GM19395 (cell line): Measurements from ENCODE around the gene SLC7A5.
"Not testable (repeated sequence)": the region's sequence is repeated elsewhere in the genome, so short reads cannot be mapped to it uniquely, and the experiment has no call there.

ENCODE experiments used
- ATAC-seq: cut with Tn5 transposase; IDR thresholded peaks from one replicate; pipeline ENCODE4 v1.9.1; 2021; ENCODE audit warnings: mild to moderate bottlenecking, moderate library complexity; ENCODE audit not compliant: unreplicated experiment

SLC7A5 gene

GRCh38 chr16:87869061-87869878 lies at the start of gene SLC7A5:
TSS of gene SLC7A5 (minus strand) at chr16:87869507. CDS start at chr16:87869422, 85 bp downstream.
- ATAC-seq = peak; percentile 59

- no peak for ATAC-seq
These were observed 49.0 kb upstream of the SLC7A5 start for GRCh38 chr16:87918338-87918737.

GRCh38 chr16:87917503-87917902 lies 48.2 kb upstream of the SLC7A5 start:
- no peak for ATAC-seq

GRCh38 chr16:87914812-87915211 lies 45.5 kb upstream of the SLC7A5 start:
- ATAC-seq = no peak

GRCh38 chr16:87914021-87914725 lies 44.9 kb upstream of the SLC7A5 start:
- ATAC-seq = not testable (repeated sequence)

- not testable (repeated sequence) for ATAC-seq
These were observed 43.4 kb upstream of the SLC7A5 start for GRCh38 chr16:87912691-87913090.

- ATAC-seq = not testable (repeated sequence)
These were observed 41.9 kb upstream of the SLC7A5 start for GRCh38 chr16:87911106-87911763.

GRCh38 chr16:87909203-87909935 lies 40.1 kb upstream of the SLC7A5 start:
- ATAC-seq = peak; percentile 68

- not testable (repeated sequence) for ATAC-seq
These were observed 38.8 kb upstream of the SLC7A5 start for GRCh38 chr16:87908101-87908500.

- not testable (repeated sequence) for ATAC-seq
These were observed 36.2 kb upstream of the SLC7A5 start for GRCh38 chr16:87905521-87905920.

GRCh38 chr16:87904963-87905362 lies 35.7 kb upstream of the SLC7A5 start:
- ATAC-seq = not testable (repeated sequence)

GRCh38 chr16:87900489-87900888 lies 31.2 kb upstream of the SLC7A5 start:
- ATAC-seq = not testable (repeated sequence)

GRCh38 chr16:87897521-87898505 lies 28.5 kb upstream of the SLC7A5 start:
- ATAC-seq = no peak

GRCh38 chr16:87896924-87897520 lies 27.7 kb upstream of the SLC7A5 start:
- not testable (repeated sequence) for ATAC-seq

- ATAC-seq = not testable (repeated sequence)
These were observed 27.0 kb upstream of the SLC7A5 start for GRCh38 chr16:87896176-87896890.

- peak; percentile 66 for ATAC-seq
These were observed 26.4 kb upstream of the SLC7A5 start for GRCh38 chr16:87895641-87896141.

GRCh38 chr16:87894005-87894404 lies 24.7 kb upstream of the SLC7A5 start:
- ATAC-seq = not testable (repeated sequence)

GRCh38 chr16:87891764-87892163 lies 22.5 kb upstream of the SLC7A5 start:
- ATAC-seq = no peak
